GOT3 (cell line): ENCODE data around the gene NEO1.
"Not testable (repeated sequence)": the region's sequence is repeated elsewhere in the genome, so short reads cannot be mapped to it uniquely, and the experiment has no call there.

Experiments
- DNase-seq: peaks from one replicate; lab custom pipeline; 2025; ENCODE audit warnings: mixed read lengths; lab: John Stamatoyannopoulos, UW

The NEO1 gene

DNA sequence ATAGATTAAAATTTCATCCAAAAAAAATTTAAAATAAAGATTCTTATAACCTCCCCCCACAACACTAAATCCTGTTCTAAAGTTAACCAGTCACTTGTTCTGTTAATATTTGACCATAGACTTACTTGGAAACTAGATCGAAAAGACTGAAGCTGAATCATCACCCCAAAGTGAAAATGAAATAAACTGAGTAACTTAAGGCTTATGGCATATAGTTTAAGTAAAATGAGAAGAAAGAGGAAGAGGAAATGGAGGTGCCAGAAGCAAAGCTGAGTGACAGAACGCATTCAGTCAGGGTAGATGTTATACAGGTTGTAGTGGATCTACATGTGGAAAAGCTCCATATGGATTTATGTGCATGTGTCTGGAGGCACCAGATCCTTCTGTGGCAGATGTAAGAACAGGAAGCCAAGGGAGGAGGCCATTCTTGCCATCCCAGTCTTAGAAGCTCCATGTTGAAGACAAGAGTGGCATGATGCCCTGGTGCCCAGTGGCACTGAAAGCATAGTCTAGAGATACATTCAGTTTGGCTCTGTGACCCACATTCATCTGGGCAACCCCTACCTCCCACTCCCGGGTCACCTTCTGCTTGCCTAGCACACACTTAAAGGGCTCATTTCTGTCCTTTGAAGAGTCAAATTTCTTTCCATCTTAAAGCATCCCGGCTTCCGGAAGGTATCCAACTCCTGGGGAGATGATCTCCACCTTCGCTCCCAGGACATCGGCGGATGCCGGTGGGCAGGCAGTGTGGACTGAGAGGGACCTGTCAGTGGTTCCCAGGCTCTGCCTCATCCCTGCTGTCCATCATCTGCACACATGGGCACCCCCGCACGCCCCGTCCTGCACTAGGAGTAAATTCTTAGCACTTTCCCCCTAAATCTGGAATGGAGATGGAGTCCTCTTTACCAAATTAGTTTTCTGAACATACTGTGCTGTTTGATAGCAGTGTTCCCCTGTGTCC is 90.8 kb downstream of the NEO1 start:
- DNase-seq, result no peak

DNA sequence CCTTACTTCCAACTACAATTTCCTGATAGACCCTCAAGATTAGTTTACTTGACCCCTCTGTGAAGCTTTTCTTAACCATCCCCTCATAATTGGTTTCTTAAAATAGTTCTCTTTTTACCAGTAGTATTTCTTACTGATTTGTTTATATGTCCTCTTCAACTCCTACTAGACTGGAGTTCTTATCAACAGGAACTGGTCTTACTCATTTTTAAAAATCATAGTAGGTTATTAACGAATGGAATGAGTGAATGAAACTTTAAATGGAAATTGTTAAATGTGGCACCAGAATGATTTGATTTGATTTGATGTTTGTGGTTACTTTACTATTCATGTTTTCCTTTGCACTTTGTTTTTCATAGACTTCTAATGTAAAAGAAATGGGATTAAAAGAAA is 91.5 kb downstream of the NEO1 start:
- DNase-seq, result no peak

DNA sequence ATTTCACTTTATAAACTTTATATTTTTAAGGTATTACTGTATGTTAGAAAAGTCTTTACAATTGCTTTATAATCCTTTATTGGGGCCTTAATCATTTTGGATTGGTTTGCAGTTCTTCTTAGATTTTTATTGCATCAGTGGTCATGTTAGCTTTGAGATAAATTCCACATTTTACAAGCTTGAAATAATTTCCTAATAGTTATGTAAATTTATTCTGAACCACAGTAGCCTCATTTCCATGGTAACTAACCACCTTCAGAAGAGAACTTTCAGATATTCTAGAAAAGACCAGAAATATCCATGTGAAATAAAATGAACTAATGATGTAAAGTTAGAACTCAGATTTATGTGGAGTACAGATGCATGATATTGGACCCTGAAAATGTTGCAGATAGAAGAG is 94.2 kb downstream of the NEO1 start:
- no peak for DNase-seq

DNA sequence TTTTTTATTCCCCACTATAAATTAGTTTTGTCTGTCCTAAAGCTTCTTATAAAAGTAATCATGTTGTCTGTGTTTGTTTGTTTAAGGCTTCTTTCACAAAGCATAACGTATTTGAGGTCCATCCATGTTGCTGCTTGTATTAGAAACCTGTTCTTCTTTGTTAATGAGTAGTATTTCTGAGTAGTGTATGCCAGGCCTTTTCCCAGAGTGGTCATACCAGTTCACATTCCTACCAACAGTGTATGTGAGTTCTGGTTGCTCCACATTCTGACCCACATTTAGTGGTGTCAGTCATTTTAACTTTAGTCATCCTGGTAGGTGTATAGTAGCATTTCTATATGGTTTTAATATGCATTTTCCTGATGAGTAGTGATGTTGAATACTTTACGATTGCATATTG is 98.6 kb downstream of the NEO1 start:
- no peak for DNase-seq

DNA sequence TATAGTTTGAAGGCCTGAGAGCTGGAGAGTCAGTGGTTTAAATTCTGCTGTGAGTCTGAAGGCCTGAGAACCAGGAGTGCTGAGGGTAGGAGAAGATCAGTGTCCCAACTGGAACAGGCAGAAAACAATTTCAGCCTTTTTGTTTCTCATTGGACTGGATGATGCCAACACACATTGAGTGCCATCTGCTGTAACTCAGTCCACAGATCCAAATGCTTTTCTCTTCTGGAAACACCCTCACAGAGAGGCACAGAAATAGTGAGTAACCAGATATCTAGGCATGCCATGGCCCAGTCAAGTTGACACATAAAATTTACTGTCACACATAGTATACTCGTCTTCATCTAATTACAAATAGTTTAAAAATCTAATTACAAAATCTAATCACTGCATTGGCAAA is 100.8 kb downstream of the NEO1 start:
- DNase-seq, result no peak

DNA sequence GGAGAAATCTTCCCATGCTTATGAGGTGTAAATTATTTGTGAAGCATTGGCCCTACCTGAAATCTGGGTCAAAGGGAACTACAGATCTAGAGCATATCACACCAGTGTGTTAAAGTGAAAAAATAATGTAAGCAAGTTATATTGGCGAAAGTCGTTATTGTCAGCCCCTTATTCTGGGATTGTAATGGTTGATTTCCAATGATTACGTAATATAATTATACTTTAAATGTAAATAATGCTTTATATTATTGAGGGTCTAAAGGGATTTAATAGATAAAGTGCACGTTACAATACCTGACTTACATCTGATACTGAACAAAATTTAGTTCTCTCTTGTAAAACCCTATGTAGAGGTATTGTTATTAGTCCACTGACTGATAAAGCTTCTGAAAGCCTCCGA is 101.2 kb downstream of the NEO1 start:
- DNase-seq, result no peak

DNA sequence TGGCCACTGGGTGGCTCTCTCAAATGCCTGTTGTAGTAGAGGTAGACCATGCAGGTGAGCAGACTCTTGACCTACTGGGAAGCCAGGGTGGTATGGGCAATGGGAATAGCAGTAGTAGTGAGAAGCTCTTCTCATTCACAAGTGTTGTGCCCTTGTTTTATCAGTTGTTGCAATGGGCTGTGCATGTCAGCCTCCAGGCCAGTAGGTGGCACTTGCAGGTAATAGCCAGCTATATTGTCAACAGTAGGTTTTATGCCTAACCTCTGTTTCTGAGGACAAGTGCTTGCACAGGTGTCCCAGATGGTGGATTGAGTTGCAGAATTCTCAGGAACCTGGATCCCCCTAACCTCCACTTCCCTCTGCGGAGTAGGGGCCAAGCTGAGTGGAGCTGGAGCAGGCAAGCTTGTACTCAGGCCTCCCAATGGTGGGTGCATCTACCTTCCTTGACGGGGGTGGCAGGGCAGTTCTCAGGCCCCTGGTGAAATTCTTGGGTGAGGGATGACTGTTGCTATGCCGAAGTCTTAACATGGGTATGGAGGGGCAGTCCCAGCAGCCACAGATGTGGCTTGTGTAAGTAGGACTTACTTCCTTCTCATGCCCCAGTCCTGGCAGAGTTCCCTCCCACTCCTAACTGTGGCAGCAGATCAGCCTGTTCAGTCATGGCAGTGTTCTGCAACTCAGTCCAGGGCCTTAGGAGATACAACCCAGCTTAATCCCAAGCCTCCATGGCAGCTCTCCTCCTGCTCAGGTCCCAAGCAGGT is 104.3 kb downstream of the NEO1 start:
- no peak for DNase-seq

DNA sequence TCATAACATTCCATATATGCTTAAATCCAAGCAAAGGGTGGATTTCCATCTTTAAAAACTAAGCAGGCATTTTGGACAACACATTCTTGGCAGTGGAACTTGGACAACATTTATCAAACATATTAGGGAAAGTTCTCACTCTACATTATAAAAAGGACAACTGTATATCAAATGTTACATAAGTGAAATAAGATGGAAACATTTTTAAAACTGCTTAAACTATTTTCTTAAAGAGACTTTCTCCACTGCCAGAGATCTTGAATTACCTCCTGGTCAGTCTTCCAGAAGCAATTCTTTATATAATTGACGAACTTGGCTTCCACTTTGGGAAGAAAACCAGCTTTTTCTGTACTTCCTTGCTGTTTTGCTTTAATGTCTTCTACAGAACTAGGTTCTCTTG is 109.3 kb downstream of the NEO1 start:
- DNase-seq, result no peak

DNA sequence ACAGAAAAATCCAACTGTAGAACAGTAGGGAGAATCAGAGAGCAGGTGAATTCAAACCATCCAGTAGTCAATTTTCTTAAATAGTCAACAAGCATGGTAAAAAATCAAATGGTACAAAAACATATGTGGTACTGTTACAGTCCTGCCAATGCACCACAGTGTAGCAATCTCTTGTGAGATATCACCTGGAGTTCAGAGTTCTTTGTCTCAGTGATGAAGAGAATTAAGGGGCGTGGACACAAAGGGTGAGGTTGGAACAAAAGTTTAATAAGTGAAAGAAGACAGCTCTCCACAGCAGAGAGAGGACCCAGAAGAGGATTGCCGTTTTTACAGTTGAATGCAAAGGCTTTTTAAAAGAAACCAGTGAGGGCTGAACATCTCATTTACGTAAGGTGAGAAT is 113.2 kb downstream of the NEO1 start:
- DNase-seq, result no peak

DNA sequence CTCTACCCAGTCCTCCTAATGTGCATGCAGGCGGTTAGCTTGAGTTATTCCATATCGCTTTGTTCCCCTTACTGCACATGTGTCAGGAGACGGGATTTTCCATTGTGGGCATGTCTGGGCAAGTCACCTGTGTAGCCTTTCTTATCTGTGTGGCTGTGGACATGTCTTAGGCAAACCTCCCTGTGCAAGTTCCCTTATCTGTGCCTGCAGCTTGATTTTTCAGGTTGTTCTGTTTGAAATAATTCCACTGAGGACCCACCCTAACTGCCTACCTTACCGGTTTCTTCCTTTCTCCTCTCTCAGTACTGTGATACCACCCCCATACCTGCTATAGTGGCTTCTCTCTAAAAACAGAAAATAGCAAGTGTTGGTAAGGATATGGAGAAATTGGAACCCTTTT is 113.6 kb downstream of the NEO1 start:
- DNase-seq, result no peak

DNA sequence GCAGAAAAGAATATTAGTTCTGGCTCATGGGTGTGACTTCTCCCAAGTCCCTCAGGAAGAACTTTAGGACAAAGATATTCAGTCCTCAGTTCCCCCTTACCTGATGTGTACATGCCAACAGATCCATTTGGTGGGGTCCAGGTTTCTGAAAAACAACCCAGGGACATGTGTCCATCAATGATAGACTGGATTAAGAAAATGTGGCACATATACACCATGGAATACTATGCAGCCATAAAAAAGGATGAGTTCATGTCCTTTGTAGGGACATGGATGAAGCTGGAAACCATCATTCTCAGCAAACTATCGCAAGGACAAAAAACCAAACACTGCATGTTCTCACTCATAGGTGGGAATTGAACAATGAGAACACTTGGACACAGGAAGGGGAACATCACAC is 114.4 kb downstream of the NEO1 start:
- not testable (repeated sequence) for DNase-seq

DNA sequence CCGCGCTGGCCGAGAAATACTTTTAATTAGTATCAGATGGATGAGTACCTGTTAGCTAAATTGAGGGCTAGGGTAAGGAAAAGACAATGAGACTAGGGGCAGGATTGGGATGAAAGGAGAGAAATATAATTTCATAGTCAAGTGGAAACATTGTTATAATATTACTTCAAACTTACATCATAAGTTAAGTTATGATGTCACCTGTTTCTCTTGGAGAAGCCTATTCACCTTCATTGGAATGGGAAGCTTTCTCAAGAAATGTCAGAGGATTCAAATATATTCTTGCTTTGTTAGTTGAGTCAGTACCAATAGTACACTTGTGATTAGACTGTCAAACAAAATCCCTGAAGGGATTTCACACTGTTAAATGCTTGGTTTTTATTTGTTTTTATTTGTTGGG is 116.2 kb downstream of the NEO1 start:
- no peak for DNase-seq

DNA sequence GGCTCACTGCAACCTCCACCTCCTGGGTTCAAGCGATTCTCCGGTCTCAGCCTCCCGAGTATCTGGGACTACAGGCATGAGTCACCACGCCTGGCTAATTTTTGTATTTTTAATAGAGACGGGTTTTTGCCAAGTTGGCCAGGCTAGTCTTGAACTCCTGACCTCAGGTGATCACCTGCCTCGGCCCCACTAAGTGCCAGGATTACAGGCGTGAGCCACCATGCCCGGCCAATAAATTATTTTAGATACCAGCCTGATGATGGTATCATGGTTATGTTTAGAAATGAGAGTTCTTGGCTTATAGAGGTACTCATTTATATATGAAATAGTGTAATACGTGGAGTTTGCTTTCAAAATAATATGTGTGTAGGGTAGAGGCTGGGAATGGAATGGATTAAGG is 119.4 kb downstream of the NEO1 start:
- no peak for DNase-seq

DNA sequence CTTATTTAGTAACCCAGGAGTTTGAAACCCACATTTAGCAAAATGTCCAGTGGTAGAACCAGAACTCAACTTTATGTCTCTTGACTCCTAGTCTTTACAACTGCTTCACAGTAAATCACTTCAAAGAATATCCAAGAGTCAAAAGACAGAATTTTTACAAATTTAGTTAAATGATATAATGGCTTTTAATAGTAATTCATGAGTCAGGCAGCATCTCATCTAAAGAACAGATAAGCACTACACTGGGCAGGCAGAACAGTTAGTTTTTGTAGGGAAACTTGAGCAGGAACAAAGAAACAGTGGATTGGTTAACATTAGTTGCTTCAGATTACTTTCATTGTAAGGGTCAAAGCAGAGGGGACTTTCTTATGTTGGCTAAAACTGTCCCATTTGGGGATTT is 120.2 kb downstream of the NEO1 start:
- DNase-seq, result no peak

DNA sequence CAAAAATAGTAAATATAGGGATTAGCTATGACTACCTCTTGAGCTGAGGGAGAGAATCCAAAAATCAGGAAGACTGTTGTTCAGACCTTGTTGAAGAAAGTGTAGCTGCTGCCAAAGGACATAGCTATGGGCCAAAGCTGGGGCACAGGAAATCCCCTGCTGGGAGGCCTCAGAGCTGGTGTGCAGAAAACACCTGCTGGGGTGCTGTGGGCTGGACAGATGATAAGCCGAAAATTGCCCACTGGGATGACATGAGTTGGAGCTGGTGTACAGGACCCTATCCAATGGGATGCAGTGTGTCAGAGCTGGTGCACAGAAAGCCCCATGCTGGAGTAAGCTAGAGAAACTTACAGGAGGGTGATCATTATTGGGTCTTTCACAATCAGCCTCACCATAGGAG is 121.9 kb downstream of the NEO1 start:
- no peak for DNase-seq

DNA sequence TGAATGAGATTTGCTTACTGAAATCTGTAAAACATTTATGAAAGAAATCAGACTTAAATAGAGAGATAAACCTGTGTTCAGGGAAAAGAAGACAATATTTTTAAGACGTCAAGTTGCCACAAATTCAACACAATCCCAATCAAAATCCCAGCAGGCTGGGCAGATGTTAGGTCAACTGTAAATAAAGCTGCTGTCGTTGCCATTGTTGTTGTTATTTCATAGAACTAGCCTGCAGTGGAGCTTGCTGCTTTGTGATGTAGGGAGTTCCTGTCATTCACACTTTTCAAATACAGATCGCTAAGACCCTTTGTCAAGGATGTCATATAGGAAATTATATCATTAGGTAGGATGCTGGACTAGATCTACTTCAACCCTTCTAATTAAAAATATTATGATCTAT is 123.1 kb downstream of the NEO1 start:
- no peak for DNase-seq

DNA sequence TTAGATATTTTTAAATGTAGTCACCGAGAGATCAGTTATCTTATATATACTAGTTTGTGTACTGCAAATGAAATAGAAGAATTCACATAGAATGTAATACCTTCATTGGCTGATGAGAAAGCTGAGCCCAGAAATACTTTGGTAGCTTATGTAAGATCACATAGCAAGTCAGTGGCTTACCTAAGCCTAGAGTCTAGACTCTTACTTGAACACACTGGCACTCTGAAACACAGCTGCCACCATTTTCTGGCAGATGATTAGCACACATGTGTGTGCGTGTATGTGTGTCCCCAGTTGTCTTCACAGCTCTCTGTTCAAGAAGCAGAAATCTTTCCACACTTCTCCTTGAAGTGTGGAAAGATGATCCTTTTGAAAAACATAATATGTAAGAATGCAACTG is 124.3 kb downstream of the NEO1 start:
- DNase-seq, result no peak

DNA sequence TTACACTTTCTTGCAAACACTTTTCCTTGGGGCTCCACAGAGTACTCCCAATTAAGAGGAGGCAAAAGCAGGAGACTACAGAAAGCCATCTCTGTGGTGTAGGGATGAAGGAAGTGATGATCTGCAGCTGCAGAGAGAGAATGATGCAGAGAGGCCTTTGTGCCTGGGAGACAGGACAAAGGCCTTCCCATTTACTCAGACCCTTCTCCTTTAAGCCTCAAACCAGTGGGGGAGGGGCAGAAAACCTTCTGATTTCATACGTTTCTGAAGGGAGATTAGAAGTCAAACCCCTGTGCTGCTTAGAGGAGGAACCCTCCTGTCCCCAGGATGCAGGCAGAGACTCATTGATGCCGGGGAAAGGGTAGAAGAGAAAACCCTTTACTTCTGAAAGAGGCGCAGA is 130.8 kb downstream of the NEO1 start:
- no peak for DNase-seq

DNA sequence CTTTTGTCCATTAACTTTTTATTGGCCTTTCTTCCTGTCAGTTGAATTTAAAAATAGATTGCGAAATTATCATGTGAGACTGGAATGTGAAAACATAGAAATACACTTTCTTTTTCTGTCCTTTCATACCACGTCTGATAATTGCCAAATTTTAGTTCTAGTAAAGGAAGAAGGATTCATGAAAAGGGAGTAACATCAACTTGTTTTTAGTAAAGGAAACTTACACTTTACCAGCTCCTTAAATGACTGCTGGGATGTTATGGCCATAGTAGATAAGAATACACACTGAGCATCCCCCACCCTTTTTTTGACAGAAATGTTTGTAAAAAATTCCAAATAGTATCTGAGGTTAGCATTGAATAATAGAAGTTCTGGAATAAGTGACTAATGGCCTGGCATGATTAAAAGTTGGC is 137.9 kb downstream of the NEO1 start:
- DNase-seq, result no peak

DNA sequence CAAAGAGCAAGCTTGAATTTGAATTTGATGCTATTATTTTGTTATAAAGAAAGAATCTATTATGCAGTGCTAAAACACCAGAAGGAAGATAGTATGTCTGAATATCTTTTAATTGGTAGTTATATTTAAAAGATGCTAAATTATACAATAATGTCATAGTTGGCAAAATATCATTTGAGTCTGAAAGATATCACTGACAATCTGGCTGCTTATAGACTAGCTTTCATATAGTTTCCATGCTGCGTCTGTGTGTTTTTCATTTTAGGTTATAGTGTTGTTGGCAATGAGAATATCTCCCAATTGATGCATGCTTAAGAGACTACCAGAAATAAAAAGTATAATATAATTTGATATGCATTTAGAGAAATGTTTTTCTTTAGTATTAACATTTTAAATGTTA is 142.9 kb downstream of the NEO1 start:
- DNase-seq, result no peak

DNA sequence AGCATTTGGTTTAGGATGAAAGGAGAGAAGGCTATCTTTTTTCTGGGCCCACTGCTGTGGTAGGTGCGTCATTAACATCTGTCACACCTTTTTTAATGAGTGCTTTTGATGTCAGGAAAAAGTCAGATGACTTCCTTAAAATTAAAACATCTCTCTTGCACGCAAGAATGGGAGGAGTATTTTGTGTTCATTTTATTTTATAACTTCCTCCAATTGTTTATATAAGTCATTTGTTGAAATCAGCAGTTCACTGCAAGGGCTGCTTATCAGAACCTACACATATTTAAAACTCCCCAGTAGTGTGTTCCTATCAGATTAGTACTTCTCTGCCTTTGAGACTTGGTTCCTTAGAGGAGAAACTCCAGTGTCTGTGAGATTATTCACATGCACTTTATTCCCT is 143.8 kb downstream of the NEO1 start:
- DNase-seq, result no peak

DNA sequence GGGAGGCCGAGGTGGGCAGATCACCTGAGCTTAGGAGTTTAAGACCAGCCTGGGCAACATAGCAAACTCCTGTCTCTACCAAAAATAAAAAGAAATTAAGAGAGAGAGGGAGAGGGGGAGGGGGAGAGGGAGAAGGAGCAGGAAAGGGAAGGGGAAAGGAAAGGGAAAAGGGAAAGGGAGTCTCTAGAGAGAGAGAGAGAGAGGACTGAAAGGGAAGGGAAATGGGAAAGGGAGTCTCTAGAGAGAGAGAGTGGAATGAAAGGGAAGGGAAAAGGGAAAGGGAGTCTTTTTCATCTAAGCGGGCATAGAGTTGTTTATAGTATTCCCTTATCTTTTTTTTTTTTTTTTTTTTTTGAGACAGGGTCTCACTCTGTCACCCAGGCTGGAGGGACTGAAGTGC is 148.1 kb downstream of the NEO1 start:
- no peak for DNase-seq

DNA sequence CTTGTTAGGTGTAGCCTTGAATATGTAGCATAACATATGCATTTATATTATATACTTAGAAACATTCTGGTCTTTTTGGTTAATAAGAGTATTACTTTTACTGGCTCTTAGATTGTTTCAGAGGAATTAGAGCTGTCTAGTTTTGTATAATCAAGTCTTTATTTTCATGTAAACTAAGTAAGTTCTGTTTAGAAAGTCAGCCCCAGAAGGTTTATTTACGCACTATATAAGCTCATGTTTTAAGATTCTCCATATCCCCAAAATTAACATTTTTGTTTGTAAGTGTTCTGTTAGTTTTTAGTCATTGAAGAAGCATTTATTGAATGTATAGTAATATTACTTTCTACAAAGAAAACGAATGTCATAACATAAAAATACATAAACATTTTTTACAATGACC is 158.4 kb downstream of the NEO1 start:
- no peak for DNase-seq
